LNCAP (cell line): ENCODE measurements around the gene GPC3.

Source experiments
- CTCF ChIP-seq: fragments of 450-650 bp; IDR thresholded peaks from 2 replicates; pipeline ENCODE4 v1.5.1; 2017; ENCODE audit warnings: mild to moderate bottlenecking

GPC3 gene

GRCh38 chrX:133630362-133630761 is 355.0 kb downstream of the GPC3 start:
- no peak for TF ChIP-seq CTCF

GRCh38 chrX:133627673-133628072 is 357.7 kb downstream of the GPC3 start:
- TF ChIP-seq CTCF: no peak

- TF ChIP-seq CTCF: no peak
Observed at GRCh38 chrX:133611676-133612075, 373.7 kb downstream of the GPC3 start.

- no peak for TF ChIP-seq CTCF
Observed at GRCh38 chrX:133610056-133610455, 375.3 kb downstream of the GPC3 start.

- TF ChIP-seq CTCF: no peak
Observed at GRCh38 chrX:133609166-133609565, 376.2 kb downstream of the GPC3 start.

- TF ChIP-seq CTCF: no peak
Observed at GRCh38 chrX:133608406-133608805, 377.0 kb downstream of the GPC3 start.

- no peak for TF ChIP-seq CTCF
Observed at GRCh38 chrX:133607419-133608348, 377.7 kb downstream of the GPC3 start.

GRCh38 chrX:133606990-133607389 is 378.4 kb downstream of the GPC3 start:
- no peak for TF ChIP-seq CTCF
